GM21360 (cell line): ENCODE results near the gene LRP1B.
"Not testable (repeated sequence)": the region's sequence is repeated elsewhere in the genome, so short reads cannot be mapped to it uniquely, and the experiment has no call there.

ENCODE experiments used
- ATAC-seq: cut with Tn5 transposase; IDR thresholded peaks from one replicate; pipeline ENCODE4 v1.9.1; 2021; ENCODE audit warnings: mild to moderate bottlenecking, moderate library complexity; ENCODE audit not compliant: unreplicated experiment

The LRP1B gene

DNA sequence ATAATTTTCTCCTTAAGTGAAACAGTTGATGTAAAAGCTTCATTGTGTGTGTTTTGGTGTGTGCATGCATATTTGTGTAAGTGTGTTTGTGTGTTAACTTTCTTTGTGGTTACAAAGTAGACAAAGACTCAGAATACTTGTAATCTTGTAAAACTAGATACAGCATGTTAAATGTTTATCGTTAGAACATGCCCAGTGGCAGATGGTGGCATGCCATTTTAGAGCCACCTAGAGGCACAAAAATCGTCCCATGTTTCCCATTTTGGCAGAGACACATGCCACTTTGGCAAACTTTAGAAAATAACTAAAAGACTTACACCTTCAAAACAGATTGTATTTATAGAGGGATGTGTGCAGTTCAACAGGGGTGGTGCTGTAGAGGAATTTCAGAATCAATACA lies 224.1 kb downstream of the LRP1B start:
- no peak for ATAC-seq

DNA sequence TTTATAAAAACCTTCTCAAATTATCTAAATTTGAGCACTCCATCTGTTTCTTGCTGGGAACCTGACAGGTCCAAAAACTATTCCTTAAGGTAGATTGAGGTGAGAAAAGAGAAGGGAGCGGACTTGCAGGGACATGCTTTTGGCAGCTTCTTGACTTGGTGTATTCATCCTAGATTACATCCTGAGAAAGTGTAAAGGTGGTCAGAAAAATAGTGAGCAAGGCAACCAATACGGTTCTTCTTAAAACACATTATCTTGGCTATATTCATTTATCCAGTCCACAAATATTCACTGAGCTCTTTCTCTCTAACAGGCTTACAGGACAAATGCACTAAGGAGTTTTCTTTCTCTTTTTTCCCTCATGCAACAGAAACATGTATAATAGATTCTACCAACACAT lies 230.0 kb downstream of the LRP1B start:
- ATAC-seq = no peak

DNA sequence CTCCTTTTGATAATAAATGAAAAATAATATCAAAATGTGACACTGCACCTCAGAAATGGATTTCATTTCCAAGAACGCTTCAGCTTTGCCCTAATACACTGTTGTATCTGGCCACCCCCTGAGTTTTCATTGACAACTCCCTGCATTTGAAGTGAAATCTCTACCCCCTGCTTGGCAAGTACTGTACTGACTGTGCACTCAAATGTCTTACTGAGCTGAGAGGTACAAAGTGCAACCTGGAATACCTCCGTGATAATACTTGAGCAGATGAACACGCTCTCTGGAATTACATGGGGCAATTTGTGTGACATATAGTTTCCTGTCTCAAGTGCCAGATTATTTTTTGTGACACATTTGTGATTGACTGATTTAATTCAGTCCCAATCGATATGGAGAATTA lies 231.1 kb downstream of the LRP1B start:
- ATAC-seq = no peak

DNA sequence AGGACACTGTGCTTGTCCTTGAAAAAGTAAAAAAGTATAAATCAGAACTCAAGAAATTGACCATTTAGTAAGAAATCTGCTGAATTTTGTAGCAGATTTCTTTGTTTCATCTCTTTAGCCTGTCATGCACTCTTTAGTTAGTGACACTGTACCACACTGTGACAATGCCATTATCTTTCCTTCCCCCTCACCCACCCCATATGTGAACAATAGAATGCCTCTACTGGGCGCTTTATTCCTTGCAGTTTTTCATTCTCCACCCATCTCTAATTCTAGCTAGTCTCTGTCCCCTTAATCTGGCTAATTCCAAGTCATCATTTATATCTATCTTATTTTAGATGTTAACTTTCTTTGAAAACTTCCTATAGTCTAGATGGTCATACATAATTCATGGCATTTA lies 241.0 kb downstream of the LRP1B start:
- ATAC-seq = no peak

DNA sequence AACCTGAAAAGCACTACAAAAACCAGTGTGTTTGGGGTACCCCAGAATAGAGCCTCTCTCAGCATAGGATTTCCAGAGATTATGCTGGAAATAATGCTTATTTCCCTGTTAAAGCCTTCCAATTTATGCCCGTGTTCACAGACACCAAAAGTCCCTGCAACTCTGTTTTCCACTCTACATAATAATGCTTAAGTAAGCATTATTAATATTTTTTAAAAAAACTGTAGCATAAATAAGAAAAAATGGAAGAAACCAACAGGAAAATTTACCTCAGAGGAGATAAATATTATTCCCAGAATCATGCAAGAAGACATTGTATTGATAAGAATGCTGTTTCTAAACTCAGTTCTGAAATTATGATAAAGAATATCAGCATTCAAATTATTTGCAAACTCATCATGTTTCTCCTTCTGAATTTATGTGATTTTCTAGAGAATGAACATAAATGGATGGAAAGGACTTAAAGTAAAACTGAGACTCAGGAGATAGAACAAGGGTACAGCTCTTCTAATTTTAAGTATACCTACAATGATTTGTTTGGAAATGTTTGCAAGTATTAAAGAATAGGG lies 241.7 kb downstream of the LRP1B start:
- no peak for ATAC-seq

DNA sequence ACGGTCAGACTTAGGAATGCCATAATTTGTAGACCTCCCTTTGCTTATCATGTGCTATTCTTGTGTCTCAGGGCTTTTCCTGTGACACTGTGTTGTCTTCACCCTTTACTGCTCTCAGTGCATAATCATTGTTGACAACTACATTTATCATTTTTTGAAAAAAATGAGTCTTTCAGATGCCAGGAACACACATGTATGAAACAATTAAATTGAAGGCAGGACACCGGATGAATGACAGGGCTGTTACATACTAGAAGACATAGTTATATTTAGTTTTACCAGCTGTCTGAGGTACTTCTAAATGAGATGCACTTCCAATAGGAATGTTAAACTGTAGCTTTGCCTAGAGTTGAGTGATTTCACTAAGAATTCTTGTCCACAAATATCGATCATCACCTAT lies 243.5 kb downstream of the LRP1B start:
- no peak for ATAC-seq

DNA sequence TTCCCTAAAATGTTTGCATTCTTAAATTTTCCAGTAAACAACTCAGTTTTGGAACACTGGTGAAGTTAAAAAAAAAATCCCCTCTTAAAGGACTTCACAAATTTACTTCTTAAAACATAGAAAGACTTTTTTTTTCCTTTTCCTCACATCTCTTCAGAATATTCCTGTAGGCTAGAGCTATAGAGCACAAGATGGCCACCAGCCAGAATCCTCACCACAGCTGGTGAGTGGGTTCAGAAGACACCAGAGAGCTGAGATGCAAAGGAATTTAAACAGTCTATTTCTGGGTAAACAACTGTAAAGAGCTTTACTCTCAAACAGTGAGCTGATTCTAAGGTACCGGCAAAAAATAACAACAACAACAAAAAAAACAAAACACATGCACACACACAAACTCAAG lies 252.8 kb downstream of the LRP1B start:
- ATAC-seq = no peak

DNA sequence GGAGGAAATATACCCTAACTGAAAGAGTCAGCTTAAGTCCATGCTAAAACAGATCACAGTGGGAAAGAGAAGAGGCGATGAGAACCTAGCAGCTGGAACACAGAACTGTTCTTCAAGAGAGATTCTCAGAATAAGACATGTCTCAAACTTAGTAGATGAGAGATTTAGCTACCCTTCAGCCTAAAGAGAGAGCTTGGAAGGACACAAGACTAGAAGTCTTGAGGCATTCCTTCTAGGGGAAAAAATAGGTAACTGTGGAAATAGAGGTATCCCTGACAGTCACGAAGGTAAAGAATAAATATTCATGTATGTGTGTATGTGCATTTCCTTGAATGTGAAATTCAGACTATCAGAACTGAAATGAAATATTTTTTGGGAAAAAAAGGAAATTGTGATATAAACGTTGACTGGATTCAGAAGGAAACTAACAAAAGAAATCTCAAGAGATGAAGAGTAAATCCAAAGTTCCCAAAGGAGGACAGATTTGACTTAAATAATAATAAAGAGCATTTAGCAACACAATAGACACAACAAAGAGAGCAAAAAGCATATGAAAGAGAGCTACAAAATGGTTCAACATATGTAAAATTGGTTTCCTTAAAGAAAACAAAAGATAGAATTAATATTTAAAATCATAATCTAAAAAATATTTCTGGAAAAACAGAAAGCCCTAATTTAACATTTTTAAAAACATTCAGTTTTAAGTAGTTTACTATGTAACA lies 258.7 kb downstream of the LRP1B start:
- ATAC-seq = no peak

DNA sequence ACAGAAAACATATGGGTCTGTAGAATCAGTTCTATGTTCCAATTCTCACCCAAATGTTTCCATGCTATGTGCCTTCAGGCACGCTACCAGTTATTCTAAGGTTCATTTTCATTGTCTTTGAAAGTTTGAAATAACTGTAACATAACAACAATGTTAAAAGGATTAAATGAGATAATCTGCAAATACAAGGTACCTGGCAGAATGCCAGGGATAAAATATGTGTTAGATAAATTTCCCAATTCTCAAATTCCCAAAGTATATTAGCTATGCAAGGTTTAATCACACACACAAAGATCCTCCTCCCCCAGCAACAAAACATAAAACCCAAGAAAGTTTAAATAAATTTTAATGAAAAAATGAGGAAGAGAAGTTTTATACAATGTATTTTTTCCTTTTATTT lies 261.2 kb downstream of the LRP1B start:
- no peak for ATAC-seq

DNA sequence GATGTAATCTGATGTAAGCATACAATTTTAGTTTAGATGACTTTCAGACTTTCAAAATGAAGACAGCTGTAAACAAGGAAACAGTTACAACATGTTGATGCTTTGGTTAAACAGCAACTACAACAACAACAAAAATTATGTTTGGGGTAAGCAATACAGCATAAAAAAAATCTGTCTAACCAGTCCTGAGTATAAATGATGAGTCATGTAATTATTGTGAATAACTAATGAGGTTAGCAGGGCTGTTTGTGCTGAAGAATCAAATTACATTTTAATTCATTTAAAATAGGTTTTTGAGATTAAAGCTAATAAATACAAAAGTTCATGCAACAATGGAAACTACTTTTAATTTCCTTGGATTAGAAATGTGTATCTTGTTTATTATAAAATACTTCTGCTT lies 266.9 kb downstream of the LRP1B start:
- ATAC-seq = no peak

DNA sequence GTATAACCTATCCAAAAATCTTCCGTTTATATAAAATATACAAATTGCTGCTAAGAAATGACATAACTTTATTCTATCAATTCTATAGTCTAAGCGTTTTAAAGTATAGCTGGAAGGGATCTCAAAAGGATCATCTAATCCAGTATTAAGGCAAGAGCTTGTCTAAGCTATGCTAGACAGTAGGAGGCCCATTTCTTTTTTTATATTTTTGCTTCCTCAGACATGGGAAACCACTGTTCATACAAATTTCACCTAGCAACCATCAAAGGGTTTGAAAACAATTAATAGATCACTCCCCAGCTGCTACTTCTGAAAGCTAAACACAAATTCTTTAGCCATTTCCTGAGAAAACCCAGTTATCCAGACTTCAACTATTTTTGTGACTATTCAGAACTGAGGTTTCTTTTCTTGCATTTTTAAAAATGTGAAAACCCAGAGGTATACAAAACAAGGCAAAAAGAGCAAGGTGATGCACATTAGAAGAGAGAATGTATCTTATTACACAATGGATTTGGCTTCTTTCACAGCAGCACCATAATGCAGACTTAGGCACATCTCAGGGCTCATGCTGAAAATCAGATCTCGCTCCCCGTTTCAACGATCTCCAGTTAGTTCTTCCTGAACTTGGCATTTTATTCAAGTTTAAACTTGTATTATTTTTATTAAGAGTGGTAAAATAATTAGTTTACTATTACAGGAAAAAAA lies 274.4 kb downstream of the LRP1B start:
- no peak for ATAC-seq

DNA sequence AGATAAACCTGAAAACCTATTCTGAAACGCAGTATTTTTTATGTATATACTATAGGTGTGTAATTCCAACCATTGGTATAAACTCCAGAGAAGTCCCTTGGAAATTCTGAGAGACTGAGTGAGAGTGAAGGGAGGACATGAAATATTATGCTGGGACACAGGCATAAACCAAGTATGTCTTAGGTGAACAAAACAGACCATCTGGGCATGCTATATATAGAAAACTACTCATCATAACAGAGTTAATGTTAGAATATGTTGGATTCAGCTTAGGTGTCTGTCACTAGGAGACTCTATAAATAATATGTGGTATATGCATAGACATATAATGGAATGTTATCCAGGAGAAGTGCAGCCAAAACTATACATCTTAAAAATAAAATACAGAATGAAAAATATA lies 282.6 kb downstream of the LRP1B start:
- ATAC-seq = no peak

DNA sequence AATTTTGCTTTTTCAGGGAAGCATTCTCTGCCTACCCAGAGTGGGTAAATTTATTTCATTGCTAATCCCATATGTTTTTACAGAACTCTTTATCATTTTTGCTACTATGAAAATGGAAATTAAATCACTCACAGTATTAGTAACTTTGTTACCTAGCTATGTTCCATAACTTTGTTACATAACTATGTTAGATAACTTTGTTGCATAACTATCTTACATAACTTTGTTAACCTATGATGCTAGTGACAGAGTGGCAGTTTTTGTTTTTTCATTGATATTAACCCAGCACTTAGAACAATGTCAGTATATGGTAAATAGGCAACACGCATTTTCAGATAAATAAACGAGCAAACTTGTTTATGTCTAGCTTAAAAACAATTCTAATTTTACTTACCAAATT lies 286.6 kb downstream of the LRP1B start:
- ATAC-seq = no peak

DNA sequence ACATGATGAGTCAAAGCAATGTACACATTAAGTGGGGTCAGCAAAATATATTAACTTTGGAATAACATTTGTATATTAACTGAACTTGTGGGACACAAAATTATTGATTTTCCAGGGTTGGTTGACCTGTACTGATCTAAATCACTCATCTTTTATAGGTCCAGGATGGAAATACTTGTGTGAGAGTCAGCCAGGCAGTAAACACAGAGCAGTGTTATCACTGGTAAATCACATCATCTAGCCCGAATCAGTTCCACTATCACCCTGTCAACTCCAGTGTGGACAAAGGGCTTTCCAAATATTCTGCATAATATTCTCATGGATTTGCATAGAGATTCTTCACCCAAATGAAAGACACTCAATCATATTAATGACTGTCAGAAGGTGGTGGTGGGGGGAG lies 295.7 kb downstream of the LRP1B start:
- ATAC-seq = no peak

DNA sequence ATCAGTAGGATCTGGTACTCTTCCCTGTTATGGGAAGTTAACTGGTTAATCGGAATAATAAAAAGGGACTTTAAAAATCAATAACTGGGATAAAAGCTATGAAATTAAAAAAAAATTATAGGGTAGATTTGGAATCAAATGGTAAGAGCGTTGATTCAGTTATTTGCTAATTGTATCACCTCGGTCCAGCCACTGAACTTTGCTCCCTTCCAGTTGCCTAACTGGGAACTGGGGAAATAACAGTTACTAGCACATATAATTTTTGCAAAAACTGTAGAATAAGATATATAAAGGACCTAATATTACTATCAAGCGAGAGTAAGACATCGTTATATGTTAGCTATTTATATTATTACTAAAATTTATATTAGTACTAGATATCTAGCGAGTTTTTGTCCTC lies 302.1 kb downstream of the LRP1B start:
- ATAC-seq = no peak

DNA sequence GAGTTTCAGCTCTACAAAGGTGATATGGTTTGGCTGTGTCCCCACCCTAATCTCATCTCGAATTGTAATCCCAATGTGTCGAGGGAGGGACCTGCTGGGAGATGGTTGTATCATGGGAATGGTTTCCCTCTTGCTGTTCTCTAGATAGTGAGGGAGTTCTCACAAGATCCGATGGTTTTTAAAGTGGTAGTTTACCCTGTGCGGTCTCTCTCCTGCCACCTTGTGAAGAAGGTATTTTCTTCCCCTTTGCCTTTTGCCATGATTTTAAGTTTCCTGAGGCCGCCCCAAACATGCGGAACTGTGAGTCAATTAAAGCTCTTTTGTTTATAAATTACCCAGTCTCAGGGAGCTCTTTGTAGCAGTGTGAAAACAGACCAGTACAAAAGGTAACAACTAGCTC lies 306.0 kb downstream of the LRP1B start:
- ATAC-seq = no peak

DNA sequence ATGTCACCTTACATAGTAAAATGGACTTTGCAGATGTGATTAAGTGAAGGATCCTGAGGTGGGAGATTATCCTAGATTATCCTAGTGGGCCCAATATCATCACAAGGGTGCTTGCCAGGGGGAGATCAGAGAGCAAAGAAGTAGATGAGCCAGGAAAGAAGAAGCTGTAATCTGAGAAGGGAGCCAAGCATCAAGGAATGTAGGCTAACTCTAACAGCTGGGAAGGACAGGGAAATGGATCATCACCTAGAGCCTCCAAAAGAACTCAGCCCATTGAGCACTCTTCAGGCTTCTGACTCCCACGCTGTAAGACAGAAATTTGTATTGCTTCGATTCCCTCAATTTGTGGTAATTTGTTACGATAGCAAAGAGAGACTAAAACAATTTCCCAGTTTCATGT lies 309.9 kb downstream of the LRP1B start:
- no peak for ATAC-seq

DNA sequence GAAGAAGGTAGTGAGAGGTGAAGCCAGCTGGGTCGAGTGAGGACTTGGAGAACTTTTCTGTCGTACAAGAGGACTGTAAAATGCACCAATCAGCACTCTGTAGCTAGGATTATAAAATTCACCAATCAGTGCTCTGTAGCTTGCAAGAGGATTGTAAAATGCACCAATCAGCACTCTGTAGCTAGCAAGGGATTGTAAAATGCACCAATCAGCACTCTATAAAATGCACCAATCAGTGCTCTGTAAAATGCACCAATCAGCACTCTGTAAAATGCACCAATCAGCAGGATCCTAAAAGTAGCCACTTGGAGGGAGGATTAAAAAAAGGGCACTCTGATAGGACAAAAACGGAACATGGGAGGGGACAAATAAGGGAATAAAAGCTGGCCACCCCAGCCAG lies 315.5 kb downstream of the LRP1B start:
- ATAC-seq = not testable (repeated sequence)

DNA sequence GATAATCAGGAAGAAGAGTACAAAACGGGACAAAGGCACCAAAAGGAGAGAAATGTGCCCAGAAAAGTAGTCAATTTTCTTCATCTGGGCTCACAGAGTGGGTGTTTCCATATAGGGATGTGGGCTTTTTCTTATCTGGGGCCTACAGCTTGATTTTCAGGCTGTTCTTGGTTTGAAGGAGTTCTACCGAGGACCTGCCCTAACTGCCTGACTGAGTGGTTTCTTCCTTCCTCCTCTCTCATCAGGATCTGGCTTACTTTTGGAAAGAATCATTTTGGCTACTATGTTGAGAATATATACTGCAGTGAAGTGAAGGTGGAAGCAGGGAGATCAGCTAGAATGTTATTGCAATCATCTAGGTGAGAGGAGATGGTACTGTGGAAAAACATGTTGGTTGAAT lies 316.7 kb downstream of the LRP1B start:
- ATAC-seq = no peak

DNA sequence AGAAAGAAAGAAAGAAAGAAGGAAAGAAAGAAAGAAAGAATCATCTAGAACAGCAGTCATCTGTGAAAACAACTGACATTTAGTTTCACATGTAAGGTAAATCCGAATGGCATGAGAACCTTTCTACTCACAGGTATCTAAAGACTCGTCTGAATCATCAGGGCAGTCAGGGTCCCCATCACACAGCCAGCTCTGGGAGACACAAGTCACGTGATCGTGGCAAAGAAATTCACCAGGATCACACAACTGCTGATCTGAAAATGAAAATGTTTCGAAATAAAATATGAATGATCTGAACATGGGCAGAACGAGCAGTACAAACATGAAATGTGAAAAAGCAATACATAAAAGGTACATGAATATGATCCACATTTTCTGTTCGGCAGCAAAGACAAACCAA lies 320.7 kb downstream of the LRP1B start:
- no peak for ATAC-seq

DNA sequence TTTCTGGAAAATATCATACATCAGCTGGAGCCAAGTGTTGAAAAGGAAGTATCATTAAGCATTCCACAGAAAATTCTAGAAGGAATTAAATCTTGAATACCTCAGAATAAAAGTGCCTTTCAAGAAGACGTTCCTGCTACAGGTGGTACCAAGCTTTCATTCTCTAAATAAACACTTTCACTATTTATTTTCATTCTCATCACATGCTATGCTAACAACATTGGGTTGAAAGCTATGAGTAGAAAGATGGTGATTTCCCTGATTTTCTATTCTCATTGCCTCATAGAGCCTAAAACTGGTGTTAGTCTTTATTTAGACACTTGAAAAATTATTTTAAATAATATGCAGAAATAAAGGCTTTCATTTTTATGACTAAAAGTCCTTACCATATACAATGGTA lies 324.7 kb downstream of the LRP1B start:
- ATAC-seq = peak; percentile 76

DNA sequence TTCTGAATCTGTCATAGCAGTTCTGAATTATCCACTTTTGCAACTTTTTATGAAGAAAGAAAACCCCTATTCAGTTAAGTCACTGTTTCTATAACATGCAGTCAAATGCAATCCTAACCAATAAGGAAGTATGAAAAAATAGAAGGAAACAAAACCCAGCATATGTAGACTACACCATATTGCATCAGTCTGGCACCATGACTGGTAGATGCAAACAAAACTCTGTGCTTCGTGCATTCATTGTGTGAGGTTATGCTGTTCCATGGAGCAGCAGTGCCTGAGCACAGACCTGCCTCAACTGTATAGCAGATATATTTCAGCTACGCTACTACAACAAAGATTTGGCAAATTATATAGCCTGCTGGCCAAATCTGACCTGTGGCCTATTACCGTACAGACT lies 325.5 kb downstream of the LRP1B start:
- ATAC-seq = no peak

DNA sequence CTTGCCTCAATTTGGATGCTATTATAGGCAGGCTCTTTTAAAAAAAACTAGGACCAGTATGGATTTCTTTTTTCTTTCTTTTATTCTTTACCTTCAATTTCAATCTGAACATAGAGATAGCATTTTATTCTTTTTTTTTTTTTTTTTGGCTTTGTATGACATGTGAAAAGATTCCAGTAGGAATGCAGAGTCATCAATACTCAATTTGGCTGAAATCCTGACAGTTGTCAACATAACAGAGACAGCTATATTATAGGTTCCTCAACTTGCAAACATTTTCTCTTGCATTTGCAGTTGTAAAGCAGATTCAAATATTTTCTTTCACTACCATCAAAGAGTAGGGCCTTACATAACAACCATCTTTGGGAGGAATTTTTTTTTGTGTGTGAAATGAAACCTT lies 334.4 kb downstream of the LRP1B start:
- no peak for ATAC-seq
